Measurements from ENCODE around the gene CRTAC1. TPM values are rescaled to one million over a fixed set of nuclear protein-coding genes. Genes with fewer than 3 reads are reported as not detected.

CRTAC1 gene
- total and polyA plus RNA-seq, 9 of the 15 experiments (the other 6 are each of a cell fraction or from before 2014, with no cell fraction given), result not detected

- CTCF ChIA-PET (ENCODE audit: low intra/inter-chr PET ratio), result interaction anchor here (1.2 to 1.6 kb wide), 3 partner anchors 127 to 131 kb away, joined by 3 to 9 read pairs (median 6); no protein-coding TSS in a partner anchor
- no TSS peak for BruUV-seq (replicated peaks)
- ATAC-seq, result peak; percentile 39
- H3K27me3 ChIP-seq (ENCODE audit: control insufficient read depth in 2 of 2, insufficient read depth in 2 of 2, low read length in 2 of 2), result peaks cover 0 to 18% of the 10 kb centered on the region in 2 experiments; a peak in 2 of 5 replicates
- H3K4me3 ChIP-seq, result no peak overlapping the region
- H3K27ac ChIP-seq (ENCODE audit: extremely low read depth, low read depth, low read length), result no peak overlapping the region
- DNase-seq (ENCODE audit: extremely low read depth in 1 of 4, low spot score in 3 of 4), result no peak
- no peak for TF ChIP-seq ZNF347 (CRISPR knock-in tag; IDR thresholded peaks at IDR 0.05; ENCODE audit: low read depth)
- no peak for TF ChIP-seq RAD21 (CRISPR knock-in tag; conservative IDR thresholded peaks at IDR 0.05 in 1 of 2, IDR thresholded peaks at IDR 0.05 in 1 of 2)
- TF ChIP-seq DIDO1 (tag; IDR thresholded peaks at IDR 0.05; ENCODE audit: low read depth), result no peak
- TF ChIP-seq ARID1B (IDR thresholded peaks at IDR 0.05), result no peak
- TF ChIP-seq FOXK1 (CRISPR knock-in tag; IDR thresholded peaks at IDR 0.05; ENCODE audit: borderline replicate concordance), result no peak
- no peak for TF ChIP-seq NR4A1 (CRISPR knock-in tag; IDR thresholded peaks at IDR 0.05)
- TF ChIP-seq NR4A1 (tag; IDR thresholded peaks at IDR 0.05), result no peak
- no peak for TF ChIP-seq PRMT5 (CRISPR knock-in tag; IDR thresholded peaks at IDR 0.05)
- TF ChIP-seq TBL1XR1 (IDR thresholded peaks at IDR 0.05; ENCODE audit: low read length in 2 of 2), result no peak
- TF ChIP-seq CXXC5 (CRISPR knock-in tag; IDR thresholded peaks at IDR 0.05), result no peak
- no peak for TF ChIP-seq ID3 (CRISPR knock-in tag; IDR thresholded peaks at IDR 0.05)
- TF ChIP-seq ID3 (tag; IDR thresholded peaks at IDR 0.05), result no peak
- TF ChIP-seq GATA2 (CRISPR knock-in tag; IDR thresholded peaks at IDR 0.05), result no peak
- TF ChIP-seq POLR2AphosphoS5 (IDR thresholded peaks at IDR 0.05; ENCODE audit: control insufficient read depth, insufficient read depth, low read depth, low read length), result no peak
- TF ChIP-seq KDM2B (CRISPR knock-in tag; IDR thresholded peaks at IDR 0.05), result no peak
- no peak for TF ChIP-seq SMARCE1 (IDR thresholded peaks at IDR 0.05)
- no peak for TF ChIP-seq CREB1 (IDR thresholded peaks at IDR 0.05)
- no peak for TF ChIP-seq CREB1 (CRISPR knock-in tag; IDR thresholded peaks at IDR 0.05)
- no peak for TF ChIP-seq U2AF1 (optimal IDR thresholded peaks at IDR 0.05; ENCODE audit: low read depth, low read length)
- H3K79me2 ChIP-seq (ENCODE audit: control insufficient read depth, insufficient read depth, low read length), result no peaks in the 10 kb centered on the region
- H3K4me2 ChIP-seq (ENCODE audit: insufficient read depth, low read length), result no peak overlapping the region
- no peaks in the 10 kb centered on the region for H3K9me1 ChIP-seq (ENCODE audit: control insufficient read depth, insufficient read depth, low read length)
- no peak for FAIRE-seq
- WGBS (ENCODE audit: insufficient coverage, low coverage, missing lambda C conversion rate), result 0% methylated on average over 8 of the region's 10 CpGs
- no peak overlapping the region for H3K9ac ChIP-seq (ENCODE audit: insufficient read depth in 1 of 2, low read depth in 2 of 2, low read length in 2 of 2)
- POLR2A ChIA-PET, result interaction anchor here (0.6 kb wide), 1 partner anchor 131 kb away, joined by 3 read pairs; no protein-coding TSS in a partner anchor
- no peaks in the 10 kb centered on the region for H3K9me3 ChIP-seq (replicated peaks; ENCODE audit: control insufficient read depth, insufficient read depth, low read depth, low read length)
- no peaks in the 10 kb centered on the region for H3K36me3 ChIP-seq (ENCODE audit: control insufficient read depth, insufficient read depth, low read length)
- H4K20me1 ChIP-seq (replicated peaks; ENCODE audit: control insufficient read depth, insufficient read depth, low read length), result 0 out of 2 replicates have a peak, but pooled peaks cover 5% of the 10 kb centered on the region
- peaks cover 0 to 8% of the 10 kb centered on the region in 2 experiments; a peak in 2 of 5 replicates for H3K4me1 ChIP-seq (replicated peaks in 1 of 2; ENCODE audit: control insufficient read depth in 2 of 2, insufficient read depth in 2 of 2, low read length in 2 of 2)
- in situ Hi-C loops (cut with MboI) (loop anchor here (25.0 kb wide), 1 partner anchor 398 kb away; no protein-coding TSS in a partner anchor), intact Hi-C loops (cut with micrococcal nuclease) (loop anchor here (1.0 to 10.0 kb wide), 3 partner anchors 114 to 390 kb away; no protein-coding TSS in a partner anchor)
- no peak overlapping the region for H2AFZ ChIP-seq (ENCODE audit: low read depth, low read length)
Observed at GRCh38 chr10:97914171-97914836, 116.1 kb downstream of the CRTAC1 start.
